Coronary artery (tissue), 2 donors: ENCODE measurements around the gene SCAANT1.

ENCODE experiments used
- DNase-seq: peaks from one replicate; pipeline ENCODE4 v3.0.0-alpha.2; 2017; ENCODE audit warnings: low spot score
- H3K27ac ChIP-seq, 2 donors: fragments of 200-600 bp; sonication (generic); one replicate each; pipeline ENCODE4 v1.5.1; 2016 to 2019
- H3K4me3 ChIP-seq: fragments of 200-600 bp; sonication (generic); 2 replicates; pipeline ENCODE4 v1.5.1; 2016; ENCODE audit warnings: mild to moderate bottlenecking, moderate library complexity
- TF ChIP-seq, protein P1 (sequence below): fragments of 200-600 bp; sonication (generic); IDR thresholded peaks from one replicate; pipeline ENCODE4 v1.5.1; 2019; ENCODE audit warnings: antibody characterized with exemption

SCAANT1 gene

DNA sequence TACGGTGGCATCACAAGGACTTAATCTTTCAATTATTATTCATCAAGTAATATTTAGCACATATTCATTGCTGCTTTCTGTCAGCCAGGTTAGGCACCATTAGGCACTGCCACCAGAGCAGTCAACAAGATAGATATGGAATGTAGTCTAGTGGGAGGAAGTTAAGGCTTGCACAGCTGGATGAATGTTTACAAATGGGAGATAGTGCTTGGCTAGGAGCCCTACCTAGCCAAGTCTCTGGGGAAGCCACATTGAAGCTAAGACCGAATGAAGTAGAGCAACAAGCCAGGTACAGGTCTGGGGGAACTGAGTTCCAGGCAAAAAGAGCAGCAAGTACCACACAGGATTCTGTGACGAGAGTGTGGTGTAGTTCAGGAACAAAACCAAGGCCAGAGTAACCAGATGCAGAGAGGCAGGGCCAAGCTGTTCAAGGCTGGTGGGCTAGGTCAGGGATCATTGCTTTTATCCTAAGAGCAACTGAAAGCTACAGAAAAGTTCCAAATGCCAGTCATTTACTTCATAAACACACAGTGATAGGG lies 33.4 kb upstream of the SCAANT1 start:
- TF ChIP-seq, protein P1, sequence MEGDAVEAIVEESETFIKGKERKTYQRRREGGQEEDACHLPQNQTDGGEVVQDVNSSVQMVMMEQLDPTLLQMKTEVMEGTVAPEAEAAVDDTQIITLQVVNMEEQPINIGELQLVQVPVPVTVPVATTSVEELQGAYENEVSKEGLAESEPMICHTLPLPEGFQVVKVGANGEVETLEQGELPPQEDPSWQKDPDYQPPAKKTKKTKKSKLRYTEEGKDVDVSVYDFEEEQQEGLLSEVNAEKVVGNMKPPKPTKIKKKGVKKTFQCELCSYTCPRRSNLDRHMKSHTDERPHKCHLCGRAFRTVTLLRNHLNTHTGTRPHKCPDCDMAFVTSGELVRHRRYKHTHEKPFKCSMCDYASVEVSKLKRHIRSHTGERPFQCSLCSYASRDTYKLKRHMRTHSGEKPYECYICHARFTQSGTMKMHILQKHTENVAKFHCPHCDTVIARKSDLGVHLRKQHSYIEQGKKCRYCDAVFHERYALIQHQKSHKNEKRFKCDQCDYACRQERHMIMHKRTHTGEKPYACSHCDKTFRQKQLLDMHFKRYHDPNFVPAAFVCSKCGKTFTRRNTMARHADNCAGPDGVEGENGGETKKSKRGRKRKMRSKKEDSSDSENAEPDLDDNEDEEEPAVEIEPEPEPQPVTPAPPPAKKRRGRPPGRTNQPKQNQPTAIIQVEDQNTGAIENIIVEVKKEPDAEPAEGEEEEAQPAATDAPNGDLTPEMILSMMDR: no peak
- no peak for DNase-seq
- no peak overlapping the region for H3K4me3 ChIP-seq
- no peak overlapping the region for H3K27ac ChIP-seq

DNA sequence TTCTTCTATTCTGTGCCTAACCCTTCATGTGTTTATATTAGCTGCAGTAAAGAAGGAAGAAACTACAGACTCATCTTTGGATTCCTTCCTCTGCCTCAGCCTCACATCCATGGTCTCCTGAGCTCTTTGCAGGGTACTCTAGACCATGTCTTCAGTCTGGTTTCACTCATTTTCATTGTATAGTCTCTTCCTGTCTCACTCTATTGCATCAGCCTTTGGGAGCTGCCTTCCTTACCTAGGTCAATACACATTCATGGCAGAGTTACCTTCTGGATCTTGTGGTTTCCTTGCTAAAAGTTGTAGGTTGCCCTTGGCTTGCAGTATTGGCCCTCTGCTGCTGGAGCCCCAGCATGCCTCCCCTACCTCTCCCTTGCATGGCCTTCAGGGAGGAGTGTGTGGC lies 31.5 kb upstream of the SCAANT1 start:
- Histone ChIP-seq H3K27ac (no peak overlapping the region), H3K4me3 (no peak overlapping the region)
- TF ChIP-seq, protein P1: no peak
- no peak for DNase-seq

DNA sequence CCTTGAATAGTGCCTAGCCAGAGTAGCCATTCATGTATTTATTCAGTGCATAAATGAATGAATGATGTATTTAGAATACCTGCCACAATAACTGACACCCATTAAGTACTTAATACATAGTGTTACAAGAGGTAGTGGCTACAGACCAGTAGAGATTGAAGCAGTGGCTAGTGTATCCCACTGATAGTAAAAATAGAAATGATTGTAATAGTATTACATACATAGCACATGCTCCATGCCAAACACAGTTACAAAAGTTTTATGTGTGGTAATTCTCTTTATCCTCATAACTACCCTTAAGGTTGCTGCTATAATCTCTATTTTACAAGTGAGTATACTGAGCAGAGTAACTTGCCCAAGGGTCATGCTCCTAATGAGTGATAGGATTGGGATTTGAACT lies 30.3 kb upstream of the SCAANT1 start:
- H3K27ac ChIP-seq: no peak overlapping the region
- no peak overlapping the region for H3K4me3 ChIP-seq
- DNase-seq: no peak
- TF ChIP-seq, protein P1: no peak

DNA sequence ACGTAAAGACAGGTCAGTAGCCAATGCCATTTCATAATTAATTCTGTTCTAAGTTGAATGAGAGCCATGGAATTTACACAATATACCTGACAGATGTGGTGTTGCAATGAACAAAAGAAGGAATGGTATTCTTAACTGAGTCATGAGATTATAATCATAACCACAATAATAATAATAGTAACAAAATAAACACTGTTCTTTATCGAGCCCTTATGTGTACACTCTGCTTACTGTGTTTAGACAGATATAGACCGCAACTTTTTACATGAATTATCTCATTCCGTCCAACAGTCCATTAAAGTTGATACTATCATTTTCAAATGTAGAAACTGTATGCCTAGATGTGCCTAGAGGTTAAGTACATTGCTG lies 28.2 kb upstream of the SCAANT1 start:
- Histone ChIP-seq H3K4me3 (no peak overlapping the region), H3K27ac (no peak overlapping the region)
- TF ChIP-seq, protein P1: no peak

DNA sequence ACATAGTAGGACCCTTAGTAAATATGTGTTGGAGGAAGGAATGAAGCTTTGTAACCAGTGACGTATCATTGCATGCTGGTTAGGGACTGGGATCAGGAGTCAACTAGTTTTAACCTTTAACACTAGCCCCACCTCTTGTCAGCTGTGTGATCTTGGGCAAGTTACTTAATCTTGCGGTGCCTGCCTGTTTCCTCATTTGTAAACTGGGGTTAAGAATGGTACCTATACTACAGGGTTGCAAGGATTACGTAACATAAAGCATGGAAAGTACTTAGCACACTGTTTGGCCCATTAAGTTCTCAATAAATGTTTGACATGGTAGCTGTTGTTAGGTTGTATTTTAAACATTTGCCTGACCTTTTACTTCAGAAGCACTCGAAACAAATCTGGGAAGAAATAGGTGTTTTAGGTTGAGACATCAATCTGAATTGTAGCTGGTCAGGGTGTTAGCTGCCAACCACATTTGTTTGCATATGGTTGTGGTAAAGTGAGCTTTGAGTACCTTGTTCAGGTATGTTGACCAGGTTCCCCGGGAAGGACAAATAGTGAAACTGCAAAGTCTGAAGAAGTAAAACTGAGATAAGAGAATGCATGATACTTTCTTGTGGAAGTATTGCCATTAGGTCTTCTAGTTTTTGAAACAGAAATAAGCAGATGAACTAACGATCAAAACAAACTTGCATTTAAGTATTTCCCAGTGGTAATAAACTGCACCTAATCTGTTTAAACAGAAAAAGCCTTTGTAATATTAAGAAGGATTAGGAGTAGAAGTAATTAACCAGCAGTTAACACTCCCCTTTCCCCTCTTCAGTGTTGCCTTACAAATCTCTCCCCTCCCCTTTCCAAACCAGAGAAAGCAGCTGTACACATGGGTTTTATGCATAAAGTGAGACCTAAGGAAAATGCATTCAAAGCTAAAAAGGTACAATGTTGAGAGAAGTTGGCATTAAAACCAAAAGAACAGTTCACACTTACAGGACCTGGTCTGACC lies 25.8 kb upstream of the SCAANT1 start:
- TF ChIP-seq, protein P1: no peak
- no peak overlapping the region for H3K27ac ChIP-seq
- H3K4me3 ChIP-seq: no peak overlapping the region
- no peak for DNase-seq

More for the DNA sequence above, 28.2 kb upstream of the SCAANT1 start:
- DNase-seq: no peak

DNA sequence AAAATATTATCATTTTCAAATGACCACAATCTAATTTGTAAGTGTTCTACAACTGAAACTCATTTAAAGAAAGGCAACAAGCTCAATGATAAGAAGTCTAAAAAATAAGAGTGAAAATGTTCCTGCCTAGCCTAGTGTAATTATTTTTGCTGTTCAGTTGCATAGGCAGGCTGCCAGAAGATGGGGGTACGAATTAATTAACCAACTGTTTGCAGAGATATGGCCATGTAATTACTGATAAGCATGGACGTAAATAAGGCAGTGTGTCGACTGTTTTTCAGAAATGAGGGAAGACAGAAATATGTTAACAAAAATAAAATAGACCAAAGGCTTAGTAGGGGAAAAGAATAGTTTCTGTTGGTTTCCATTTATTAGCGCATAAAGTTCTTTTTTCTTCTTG lies 24.7 kb upstream of the SCAANT1 start:
- no peak overlapping the region for H3K27ac ChIP-seq
- H3K4me3 ChIP-seq: no peak overlapping the region
- DNase-seq: no peak
- TF ChIP-seq, protein P1: no peak
